ENCODE results near the gene SIRT2. TPM values are rescaled to one million over a fixed set of nuclear protein-coding genes. Genes with fewer than 3 reads are reported as not detected.
"Not testable (repeated sequence)": the region's sequence is repeated elsewhere in the genome, so short reads cannot be mapped to it uniquely, and the experiment has no call there.

Gene SIRT2
- total RNA-seq, 1 donor from 2014 or later = 28.3 TPM

- peaks cover 17% of the 10 kb centered on the region for H3K36me3 Mint-ChIP-seq (ENCODE audit: low read depth)
- H3K4me3 Mint-ChIP-seq = peak overlapping the region; percentile 93
- no peaks in the 10 kb centered on the region for H3K27me3 Mint-ChIP-seq (ENCODE audit: insufficient read depth)
- peak overlapping the region; percentile 87 for H3K27ac Mint-ChIP-seq
- peaks cover 42% of the 10 kb centered on the region for H3K4me1 Mint-ChIP-seq (ENCODE audit: low read depth)
- H3K9me3 Mint-ChIP-seq = no peaks in the 10 kb centered on the region
- DNase-seq (ENCODE audit: low spot score) = no peak
- intact Hi-C loops (cut with micrococcal nuclease) = no loop called here
Observed at GRCh38 chr19:38900202-38900629, 798 bp upstream of the SIRT2 start.

- H3K27me3 Mint-ChIP-seq (ENCODE audit: insufficient read depth) = no peaks in the 10 kb centered on the region
- intact Hi-C loops (cut with micrococcal nuclease) = loop anchor here (1.0 kb wide), 8 partner anchors 21 to 564 kb away; partner anchors contain the start of genes ACTN4, CATSPERG, ECH1 and EIF3K
- H3K4me3 Mint-ChIP-seq = peak overlapping the region; percentile 93
- peaks cover 36% of the 10 kb centered on the region for H3K4me1 Mint-ChIP-seq (ENCODE audit: low read depth)
- peaks cover 10% of the 10 kb centered on the region for H3K36me3 Mint-ChIP-seq (ENCODE audit: low read depth)
- no peak for DNase-seq (ENCODE audit: low spot score)
- no peaks in the 10 kb centered on the region for H3K9me3 Mint-ChIP-seq
- peak overlapping the region; percentile 94 for H3K27ac Mint-ChIP-seq
Observed at GRCh38 chr19:38898788-38899446, 501 bp downstream of the SIRT2 start.

- Mint-ChIP-seq H3K36me3 (ENCODE audit: low read depth) (peaks cover 8% of the 10 kb centered on the region), H3K27me3 (ENCODE audit: insufficient read depth) (no peaks in the 10 kb centered on the region), H3K4me1 (ENCODE audit: low read depth) (peaks cover 21% of the 10 kb centered on the region), H3K4me3 (no peak overlapping the region), H3K9me3 (no peaks in the 10 kb centered on the region), H3K27ac (no peak overlapping the region)
- DNase-seq (ENCODE audit: low spot score) = no peak
- intact Hi-C loops (cut with micrococcal nuclease) = no loop called here
Observed at GRCh38 chr19:38894968-38895367, 4.5 kb downstream of the SIRT2 start.

- intact Hi-C loops (cut with micrococcal nuclease) = no loop called here
- H3K9me3 Mint-ChIP-seq = no peaks in the 10 kb centered on the region
- no peak overlapping the region for H3K27ac Mint-ChIP-seq
- no peaks in the 10 kb centered on the region for H3K27me3 Mint-ChIP-seq (ENCODE audit: insufficient read depth)
- no peak overlapping the region for H3K4me3 Mint-ChIP-seq
- peaks cover 8% of the 10 kb centered on the region for H3K36me3 Mint-ChIP-seq (ENCODE audit: low read depth)
- DNase-seq (ENCODE audit: low spot score) = no peak
- peaks cover 13% of the 10 kb centered on the region for H3K4me1 Mint-ChIP-seq (ENCODE audit: low read depth)
Observed at GRCh38 chr19:38893341-38893771, 6.1 kb downstream of the SIRT2 start.

GRCh38 chr19:38892841-38893240 lies 6.6 kb downstream of the SIRT2 start:
- H3K27me3 Mint-ChIP-seq (ENCODE audit: insufficient read depth) = no peaks in the 10 kb centered on the region
- H3K9me3 Mint-ChIP-seq = no peaks in the 10 kb centered on the region
- peaks cover 8% of the 10 kb centered on the region for H3K36me3 Mint-ChIP-seq (ENCODE audit: low read depth)
- H3K27ac Mint-ChIP-seq = no peak overlapping the region
- DNase-seq (ENCODE audit: low spot score) = no peak
- H3K4me3 Mint-ChIP-seq = no peak overlapping the region
- intact Hi-C loops (cut with micrococcal nuclease) = no loop called here
- peaks cover 8% of the 10 kb centered on the region for H3K4me1 Mint-ChIP-seq (ENCODE audit: low read depth)

- no peak for DNase-seq (ENCODE audit: low spot score)
- no peak overlapping the region for H3K4me3 Mint-ChIP-seq
- no peaks in the 10 kb centered on the region for H3K27me3 Mint-ChIP-seq (ENCODE audit: insufficient read depth)
- H3K4me1 Mint-ChIP-seq (ENCODE audit: low read depth) = no peaks in the 10 kb centered on the region
- no peaks in the 10 kb centered on the region for H3K9me3 Mint-ChIP-seq
- H3K36me3 Mint-ChIP-seq (ENCODE audit: low read depth) = peaks cover 8% of the 10 kb centered on the region
- intact Hi-C loops (cut with micrococcal nuclease) = no loop called here
- no peak overlapping the region for H3K27ac Mint-ChIP-seq
Observed at GRCh38 chr19:38891771-38892170, 7.6 kb downstream of the SIRT2 start.

GRCh38 chr19:38890686-38891085 lies 8.7 kb downstream of the SIRT2 start:
- Mint-ChIP-seq H3K36me3 (ENCODE audit: low read depth) (peaks cover 8% of the 10 kb centered on the region), H3K27ac (no peak overlapping the region), H3K27me3 (ENCODE audit: insufficient read depth) (no peaks in the 10 kb centered on the region), H3K4me1 (ENCODE audit: low read depth) (no peaks in the 10 kb centered on the region), H3K4me3 (no peak overlapping the region), H3K9me3 (no peaks in the 10 kb centered on the region)
- intact Hi-C loops (cut with micrococcal nuclease) = no loop called here
- DNase-seq (ENCODE audit: low spot score) = no peak

GRCh38 chr19:38889803-38890202 lies 9.6 kb downstream of the SIRT2 start:
- Mint-ChIP-seq H3K4me3 (no peak overlapping the region), H3K9me3 (no peaks in the 10 kb centered on the region), H3K4me1 (ENCODE audit: low read depth) (no peaks in the 10 kb centered on the region), H3K36me3 (ENCODE audit: low read depth) (peaks cover 8% of the 10 kb centered on the region), H3K27me3 (ENCODE audit: insufficient read depth) (no peaks in the 10 kb centered on the region), H3K27ac (no peak overlapping the region)
- no peak for DNase-seq (ENCODE audit: low spot score)
- intact Hi-C loops (cut with micrococcal nuclease) = no loop called here

GRCh38 chr19:38888876-38889275 lies 10.5 kb downstream of the SIRT2 start:
- intact Hi-C loops (cut with micrococcal nuclease) = no loop called here
- H3K27me3 Mint-ChIP-seq (ENCODE audit: insufficient read depth) = no peaks in the 10 kb centered on the region
- no peak overlapping the region for H3K4me3 Mint-ChIP-seq
- H3K4me1 Mint-ChIP-seq (ENCODE audit: low read depth) = no peaks in the 10 kb centered on the region
- no peak overlapping the region for H3K27ac Mint-ChIP-seq
- peaks cover 5% of the 10 kb centered on the region for H3K36me3 Mint-ChIP-seq (ENCODE audit: low read depth)
- DNase-seq (ENCODE audit: low spot score) = no peak
- H3K9me3 Mint-ChIP-seq = no peaks in the 10 kb centered on the region

GRCh38 chr19:38884691-38885090 lies 14.7 kb downstream of the SIRT2 start:
- H3K4me1 Mint-ChIP-seq (ENCODE audit: low read depth); H3K9me3 Mint-ChIP-seq; H3K27ac Mint-ChIP-seq; intact Hi-C loops (cut with micrococcal nuclease); H3K4me3 Mint-ChIP-seq; DNase-seq (ENCODE audit: low spot score); H3K27me3 Mint-ChIP-seq (ENCODE audit: insufficient read depth): not testable (repeated sequence)
- H3K36me3 Mint-ChIP-seq (ENCODE audit: low read depth) = peaks cover 12% of the 10 kb centered on the region

GRCh38 chr19:38883286-38883685 lies 16.1 kb downstream of the SIRT2 start:
- H3K4me1 Mint-ChIP-seq (ENCODE audit: low read depth) = peaks cover 12% of the 10 kb centered on the region
- no peaks in the 10 kb centered on the region for H3K9me3 Mint-ChIP-seq
- intact Hi-C loops (cut with micrococcal nuclease) = no loop called here
- H3K4me3 Mint-ChIP-seq = no peak overlapping the region
- no peaks in the 10 kb centered on the region for H3K27me3 Mint-ChIP-seq (ENCODE audit: insufficient read depth)
- no peak overlapping the region for H3K27ac Mint-ChIP-seq
- H3K36me3 Mint-ChIP-seq (ENCODE audit: low read depth) = peaks cover 10% of the 10 kb centered on the region
- no peak for DNase-seq (ENCODE audit: low spot score)

GRCh38 chr19:38880882-38881609 lies 18.4 kb downstream of the SIRT2 start:
- no peak for DNase-seq (ENCODE audit: low spot score)
- Mint-ChIP-seq H3K27me3 (ENCODE audit: insufficient read depth) (no peaks in the 10 kb centered on the region), H3K4me3 (no peak overlapping the region), H3K36me3 (ENCODE audit: low read depth) (peaks cover 10% of the 10 kb centered on the region), H3K4me1 (ENCODE audit: low read depth) (peaks cover 31% of the 10 kb centered on the region), H3K27ac (no peak overlapping the region), H3K9me3 (no peaks in the 10 kb centered on the region)
- intact Hi-C loops (cut with micrococcal nuclease) = no loop called here

GRCh38 chr19:38880076-38880881 lies 19.1 kb downstream of the SIRT2 start:
- intact Hi-C loops (cut with micrococcal nuclease) = no loop called here
- no peak overlapping the region for H3K27ac Mint-ChIP-seq
- peaks cover 33% of the 10 kb centered on the region for H3K4me1 Mint-ChIP-seq (ENCODE audit: low read depth)
- no peak for DNase-seq (ENCODE audit: low spot score)
- H3K9me3 Mint-ChIP-seq = no peaks in the 10 kb centered on the region
- H3K4me3 Mint-ChIP-seq = no peak overlapping the region
- peaks cover 10% of the 10 kb centered on the region for H3K36me3 Mint-ChIP-seq (ENCODE audit: low read depth)
- no peaks in the 10 kb centered on the region for H3K27me3 Mint-ChIP-seq (ENCODE audit: insufficient read depth)

All from activated T-helper 1 cell treated with anti-CD3 and anti-CD28 coated beads, Interleukin-12 subunit alpha, Interleukin-12 subunit beta, Interleukin-2, Interleukin-4 antibody, amounts not matched to agents 30 ng/mL and 10 ng/mL and 1 ng/mL, durations not matched to agents 14 hours and 24 hours and 36 hours (primary cell).